ENCODE data around the gene MSH5. TPM values are rescaled to one million over a fixed set of nuclear protein-coding genes. Genes with fewer than 3 reads are reported as not detected.

Gene MSH5
- total and polyA plus RNA-seq, 2 of the 13 experiments (the other 11 are each of a cell fraction or from before 2014, with no cell fraction given): 10.2 to 38.7 TPM

DNA sequence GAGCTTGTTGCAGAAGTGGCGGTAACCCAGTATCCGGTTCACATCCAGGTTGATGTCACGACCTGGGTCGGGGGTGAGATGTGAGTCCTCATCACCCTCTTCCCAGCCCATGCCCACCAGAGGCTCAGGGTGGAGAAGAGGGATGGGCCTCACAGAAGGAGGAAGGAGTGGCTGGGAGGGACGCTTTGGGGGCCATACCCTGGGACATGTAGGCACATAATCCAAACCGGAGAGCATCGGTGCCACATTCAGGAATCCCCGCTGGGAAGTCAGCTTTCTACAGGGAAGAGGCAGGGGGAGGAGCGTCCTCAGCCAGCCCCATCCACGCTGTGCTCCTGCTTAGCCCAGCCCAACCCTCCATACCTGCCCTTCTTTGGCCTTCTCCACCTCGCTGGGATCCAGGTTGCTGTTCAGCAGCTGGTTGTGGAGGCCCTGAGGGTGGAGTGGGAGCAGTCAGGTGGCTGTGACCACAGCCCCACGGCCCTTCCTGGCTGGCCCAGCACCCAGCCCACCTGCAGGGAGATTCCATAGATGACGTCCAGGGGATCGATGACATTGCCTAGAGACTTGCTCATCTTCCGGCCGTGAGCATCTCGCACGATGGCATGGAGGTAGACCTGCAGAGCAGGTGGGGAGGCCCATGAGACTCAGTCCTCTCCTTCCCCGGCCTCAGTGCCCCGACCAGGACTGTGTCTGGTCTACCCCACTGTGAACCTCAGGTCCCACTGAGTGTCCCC lies 40.9 kb downstream of the MSH5 start:
- no peak for DNase-seq (ENCODE audit: low spot score)
- H3K4me1 ChIP-seq (ENCODE audit: insufficient read depth, low read length): peaks cover 37% of the 10 kb centered on the region
- in situ Hi-C loops (cut with HindIII; ENCODE audit: extremely low pct_ligation_motif_present, low pct_unique_long_range_greater_than_20kb): no loop called here
- no TSS peak for BruUV-seq (replicated peaks)
- H3K9ac ChIP-seq (ENCODE audit: insufficient read depth, low read depth, low read length): no peak overlapping the region
- over 99% methylated on average over 19 of the region's 20 CpGs for WGBS (ENCODE audit: low lambda C conversion rate)
- no peak overlapping the region for H3K27ac ChIP-seq (ENCODE audit: extremely low read length, insufficient read depth, low read length)
- H3K36me3 ChIP-seq (replicated peaks in 1 of 2; ENCODE audit: control insufficient read depth in 1 of 2, insufficient read depth in 2 of 2, low read length in 2 of 2): peaks cover 49 to 56% of the 10 kb centered on the region in 2 experiments
- no peak overlapping the region for H3K4me2 ChIP-seq (ENCODE audit: low read depth, low read length)
- H3K9me3 ChIP-seq (ENCODE audit: low read length): no peaks in the 10 kb centered on the region
- H4K20me1 ChIP-seq (ENCODE audit: insufficient read depth, low read length): no peaks in the 10 kb centered on the region
- intact Hi-C loops (cut with micrococcal nuclease; ENCODE audit: unreplicated experiment): no loop called here
- FAIRE-seq: no peak
- no peaks in the 10 kb centered on the region for H3K79me2 ChIP-seq (ENCODE audit: insufficient read depth, low read length)
- ChIA-PET POLR2A (interaction anchor here (1.5 to 4.2 kb wide), 5 partner anchors 11 to 44 kb away, joined by 3 to 66 read pairs (median 5); partner anchors contain the start of genes CLIC1, LSM2, MSH5 and VARS1), CTCF (ENCODE audit: low intra/inter-chr PET ratio, low total read pairs) (no interaction called here)
- no peaks in the 10 kb centered on the region for H3K27me3 ChIP-seq (ENCODE audit: control insufficient read depth in 1 of 2, insufficient read depth in 2 of 2, low read length in 2 of 2)
- TF ChIP-seq ZNF337 (CRISPR knock-in tag; IDR thresholded peaks at IDR 0.05; ENCODE audit: borderline replicate concordance, low read depth) (no peak), SSRP1 (CRISPR knock-in tag; IDR thresholded peaks at IDR 0.05) (no peak), AGO2 (optimal IDR thresholded peaks at IDR 0.05; ENCODE audit: low read depth, low read length) (peak; percentile 40), YY1 (IDR thresholded peaks at IDR 0.05; ENCODE audit: insufficient read depth, insufficient replicate concordance, low read depth, low read length) (no peak)
- H2AFZ ChIP-seq (ENCODE audit: low read length): no peak overlapping the region
- no peak overlapping the region for H3K4me3 ChIP-seq (replicated peaks in 1 of 3; ENCODE audit: insufficient read depth in 1 of 3, low read depth in 2 of 3, low read length in 3 of 3)
- no peak for ATAC-seq

DNA sequence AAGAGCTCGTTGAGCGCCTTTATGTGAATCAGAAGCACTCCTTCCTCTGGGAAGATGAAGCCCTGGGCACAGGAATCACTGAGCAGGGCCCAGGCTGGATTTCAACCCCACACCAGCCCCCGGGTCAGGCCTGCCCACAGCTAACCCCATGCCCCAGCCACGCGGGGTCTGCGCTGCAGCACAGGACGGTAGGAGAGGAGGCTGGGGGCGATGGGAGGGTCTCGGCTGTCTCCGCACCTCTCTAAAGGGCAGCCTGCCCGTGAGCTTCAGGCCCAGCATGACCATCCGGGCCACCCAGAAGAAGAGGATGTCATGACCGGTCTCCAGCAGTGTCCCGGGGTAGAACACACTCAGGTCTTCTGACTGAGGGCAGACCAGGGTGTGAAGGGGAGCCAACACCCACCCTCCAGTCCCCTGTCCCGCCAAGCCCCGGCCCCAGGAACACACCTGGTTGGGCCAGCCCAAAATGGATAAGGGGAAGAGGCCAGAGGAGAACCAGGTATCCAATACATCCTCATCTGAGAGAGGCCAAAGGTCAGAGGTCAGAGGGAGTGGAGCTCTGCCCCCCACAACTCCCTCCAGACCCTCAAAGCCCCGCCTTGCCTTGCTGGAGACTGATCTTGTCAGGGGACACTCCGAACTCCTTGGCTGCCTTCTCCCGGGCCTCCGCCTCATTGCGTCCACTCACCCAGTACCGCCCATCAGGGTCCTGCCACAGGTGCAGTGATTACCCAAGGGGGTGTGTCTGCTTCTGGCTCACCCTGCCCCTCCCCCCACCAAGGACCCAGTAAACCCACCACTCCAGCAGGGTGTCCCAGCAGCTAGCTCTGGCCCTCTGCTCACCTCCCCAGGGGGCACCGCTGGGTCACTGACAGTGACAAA lies 41.7 kb downstream of the MSH5 start:
- no TSS peak for BruUV-seq (replicated peaks)
- 98% methylated on average over 21 of the region's 23 CpGs for WGBS (ENCODE audit: low lambda C conversion rate)
- Histone ChIP-seq H4K20me1 (ENCODE audit: insufficient read depth, low read length) (no peaks in the 10 kb centered on the region), H3K27me3 (ENCODE audit: control insufficient read depth in 1 of 2, insufficient read depth in 2 of 2, low read length in 2 of 2) (no peaks in the 10 kb centered on the region), H3K4me3 (replicated peaks in 1 of 3; ENCODE audit: insufficient read depth in 1 of 3, low read depth in 2 of 3, low read length in 3 of 3) (no peak overlapping the region), H3K27ac (ENCODE audit: extremely low read length, insufficient read depth, low read length) (no peak overlapping the region), H2AFZ (ENCODE audit: low read length) (no peak overlapping the region), H3K9me3 (ENCODE audit: low read length) (no peaks in the 10 kb centered on the region), H3K79me2 (ENCODE audit: insufficient read depth, low read length) (no peaks in the 10 kb centered on the region), H3K36me3 (replicated peaks in 1 of 2; ENCODE audit: control insufficient read depth in 1 of 2, insufficient read depth in 2 of 2, low read length in 2 of 2) (peaks cover 50 to 61% of the 10 kb centered on the region in 2 experiments), H3K9ac (ENCODE audit: insufficient read depth, low read depth, low read length) (no peak overlapping the region), H3K4me1 (ENCODE audit: insufficient read depth, low read length) (peaks cover 29% of the 10 kb centered on the region), H3K4me2 (ENCODE audit: low read depth, low read length) (no peak overlapping the region)
- in situ Hi-C loops (cut with HindIII; ENCODE audit: extremely low pct_ligation_motif_present, low pct_unique_long_range_greater_than_20kb): no loop called here
- ChIA-PET POLR2A (interaction anchor here (0.9 to 1.7 kb wide), 3 partner anchors 14 to 25 kb away, joined by 3 to 5 read pairs (median 4); partner anchors contain the start of genes LSM2 and VARS1), CTCF (ENCODE audit: low intra/inter-chr PET ratio, low total read pairs) (no interaction called here)
- intact Hi-C loops (cut with micrococcal nuclease; ENCODE audit: unreplicated experiment): no loop called here
- no peak for ATAC-seq
- no peak for DNase-seq (ENCODE audit: low spot score)
- no peak for FAIRE-seq
- TF ChIP-seq, protein P1, sequence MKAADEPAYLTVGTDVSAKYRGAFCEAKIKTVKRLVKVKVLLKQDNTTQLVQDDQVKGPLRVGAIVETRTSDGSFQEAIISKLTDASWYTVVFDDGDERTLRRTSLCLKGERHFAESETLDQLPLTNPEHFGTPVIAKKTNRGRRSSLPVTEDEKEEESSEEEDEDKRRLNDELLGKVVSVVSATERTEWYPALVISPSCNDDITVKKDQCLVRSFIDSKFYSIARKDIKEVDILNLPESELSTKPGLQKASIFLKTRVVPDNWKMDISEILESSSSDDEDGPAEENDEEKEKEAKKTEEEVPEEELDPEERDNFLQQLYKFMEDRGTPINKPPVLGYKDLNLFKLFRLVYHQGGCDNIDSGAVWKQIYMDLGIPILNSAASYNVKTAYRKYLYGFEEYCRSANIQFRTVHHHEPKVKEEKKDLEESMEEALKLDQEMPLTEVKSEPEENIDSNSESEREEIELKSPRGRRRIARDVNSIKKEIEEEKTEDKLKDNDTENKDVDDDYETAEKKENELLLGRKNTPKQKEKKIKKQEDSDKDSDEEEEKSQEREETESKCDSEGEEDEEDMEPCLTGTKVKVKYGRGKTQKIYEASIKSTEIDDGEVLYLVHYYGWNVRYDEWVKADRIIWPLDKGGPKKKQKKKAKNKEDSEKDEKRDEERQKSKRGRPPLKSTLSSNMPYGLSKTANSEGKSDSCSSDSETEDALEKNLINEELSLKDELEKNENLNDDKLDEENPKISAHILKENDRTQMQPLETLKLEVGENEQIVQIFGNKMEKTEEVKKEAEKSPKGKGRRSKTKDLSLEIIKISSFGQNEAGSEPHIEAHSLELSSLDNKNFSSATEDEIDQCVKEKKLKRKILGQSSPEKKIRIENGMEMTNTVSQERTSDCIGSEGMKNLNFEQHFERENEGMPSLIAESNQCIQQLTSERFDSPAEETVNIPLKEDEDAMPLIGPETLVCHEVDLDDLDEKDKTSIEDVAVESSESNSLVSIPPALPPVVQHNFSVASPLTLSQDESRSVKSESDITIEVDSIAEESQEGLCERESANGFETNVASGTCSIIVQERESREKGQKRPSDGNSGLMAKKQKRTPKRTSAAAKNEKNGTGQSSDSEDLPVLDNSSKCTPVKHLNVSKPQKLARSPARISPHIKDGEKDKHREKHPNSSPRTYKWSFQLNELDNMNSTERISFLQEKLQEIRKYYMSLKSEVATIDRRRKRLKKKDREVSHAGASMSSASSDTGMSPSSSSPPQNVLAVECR (CRISPR knock-in tag; IDR thresholded peaks at IDR 0.05; ENCODE audit: borderline replicate concordance): 0 out of 2 replicates have a peak, but pooled peaks have one; percentile 10
- no peak for TF ChIP-seq DNMT3B (CRISPR knock-in tag; conservative IDR thresholded peaks at IDR 0.05)
- peak; percentile 12 for TF ChIP-seq AGO2 (optimal IDR thresholded peaks at IDR 0.05; ENCODE audit: low read depth, low read length)
- peak; percentile 50; the same call in 1 of the 2 replicates for TF ChIP-seq RBFOX2 (IDR thresholded peaks at IDR 0.05; ENCODE audit: low read depth, low read length)
- peak; percentile 35; the same call in 1 of the 2 replicates for TF ChIP-seq NR2C2 (CRISPR knock-in tag; IDR thresholded peaks at IDR 0.05; ENCODE audit: borderline replicate concordance)
- peak; percentile 15 for TF ChIP-seq RBM22 (optimal IDR thresholded peaks at IDR 0.05; ENCODE audit: low read length)
- no peak for TF ChIP-seq MYC (CRISPR knock-in tag; IDR thresholded peaks at IDR 0.05; ENCODE audit: borderline replicate concordance)
- no peak for TF ChIP-seq ZNF773 (CRISPR knock-in tag; IDR thresholded peaks at IDR 0.05; ENCODE audit: borderline replicate concordance)

All from HepG2 (cell line).